ENCODE results near the gene MATN4. TPM values are rescaled to one million over a fixed set of nuclear protein-coding genes. Genes with fewer than 3 reads are reported as not detected.
A peak's percentile ranks its signal among the peaks of the same experiment; 100 is the strongest.

The MATN4 gene
- polyA plus RNA-seq, 1 donor from 2014 or later, result not detected

- TF ChIP-seq REST (IDR thresholded peaks at IDR 0.05; ENCODE audit: borderline replicate concordance) (no peak), SMC3 (conservative IDR thresholded peaks at IDR 0.05; ENCODE audit: poor library complexity) (no peak), EP300 (conservative IDR thresholded peaks at IDR 0.05; ENCODE audit: poor library complexity, severe bottlenecking) (no peak), RAD21 (conservative IDR thresholded peaks at IDR 0.05) (no peak), CTCF (IDR thresholded peaks at IDR 0.05; ENCODE audit: poor library complexity, severe bottlenecking) (no peak), EZH2 (IDR thresholded peaks at IDR 0.05; ENCODE audit: borderline replicate concordance, insufficient read depth, low read length, poor library complexity, severe bottlenecking) (no peak), MXI1 (conservative IDR thresholded peaks at IDR 0.05; ENCODE audit: poor library complexity, severe bottlenecking) (no peak), POLR2AphosphoS5 (IDR thresholded peaks at IDR 0.05) (no peak), TAF1 (IDR thresholded peaks at IDR 0.05; ENCODE audit: low read depth) (no peak)
- H3K79me2 ChIP-seq (replicated peaks; ENCODE audit: insufficient read depth, low read length), result no peaks in the 10 kb centered on the region
- no peaks in the 10 kb centered on the region for H3K9me2 ChIP-seq (ENCODE audit: insufficient read depth, low read length)
- no peak overlapping the region for H3K27ac ChIP-seq (ENCODE audit: low read length)
- no peaks in the 10 kb centered on the region for H3F3A ChIP-seq (ENCODE audit: insufficient read depth, low read length, poor library complexity, severe bottlenecking)
- no peak overlapping the region for H3K4me2 ChIP-seq (ENCODE audit: low read length)
- no peaks in the 10 kb centered on the region for H3K9me3 ChIP-seq (ENCODE audit: low read length)
- no peak overlapping the region for H3K9ac ChIP-seq (ENCODE audit: low read length)
- no peaks in the 10 kb centered on the region for H4K20me1 ChIP-seq (ENCODE audit: insufficient read depth)
- H3K27me3 ChIP-seq (ENCODE audit: insufficient read depth, low read depth, low read length), result no peaks in the 10 kb centered on the region
- H3K36me3 ChIP-seq (ENCODE audit: insufficient read depth, low read length), result no peaks in the 10 kb centered on the region
- no peak overlapping the region for H2AFZ ChIP-seq (ENCODE audit: low read depth, low read length)
- no peak overlapping the region for H3K4me3 ChIP-seq (ENCODE audit: low read length)
Measured at GRCh38 chr20:45307076-45307640, 941 bp downstream of the MATN4 start.

GRCh38 chr20:45306431-45306982 lies 1.6 kb downstream of the MATN4 start, which contains the start of gene RBPJL:
Gene RBPJL, plus strand, starts transcription at chr20:45306840. Its CDS starts 83 bp downstream, at chr20:45306923.
- no peaks in the 10 kb centered on the region for H3K9me3 ChIP-seq (ENCODE audit: low read length)
- H3F3A ChIP-seq (ENCODE audit: insufficient read depth, low read length, poor library complexity, severe bottlenecking), result no peaks in the 10 kb centered on the region
- H3K9me2 ChIP-seq (ENCODE audit: insufficient read depth, low read length), result no peaks in the 10 kb centered on the region
- no peaks in the 10 kb centered on the region for H4K20me1 ChIP-seq (ENCODE audit: insufficient read depth)
- TF ChIP-seq POLR2AphosphoS5 (IDR thresholded peaks at IDR 0.05) (no peak), EP300 (conservative IDR thresholded peaks at IDR 0.05; ENCODE audit: poor library complexity, severe bottlenecking) (no peak), CTCF (IDR thresholded peaks at IDR 0.05; ENCODE audit: poor library complexity, severe bottlenecking) (peak; percentile 31), SMC3 (conservative IDR thresholded peaks at IDR 0.05; ENCODE audit: poor library complexity) (no peak), MXI1 (conservative IDR thresholded peaks at IDR 0.05; ENCODE audit: poor library complexity, severe bottlenecking) (no peak), TAF1 (IDR thresholded peaks at IDR 0.05; ENCODE audit: low read depth) (no peak), REST (IDR thresholded peaks at IDR 0.05; ENCODE audit: borderline replicate concordance) (no peak)
- H3K79me2 ChIP-seq (replicated peaks; ENCODE audit: insufficient read depth, low read length), result no peaks in the 10 kb centered on the region
- H3K27me3 ChIP-seq (ENCODE audit: insufficient read depth, low read depth, low read length), result no peaks in the 10 kb centered on the region
- H3K27ac ChIP-seq (ENCODE audit: low read length), result no peak within 1 kb of the TSS
- no peak within 1 kb of the TSS for H3K9ac ChIP-seq (ENCODE audit: low read length)
- no peak within 1 kb of the TSS for H3K4me2 ChIP-seq (ENCODE audit: low read length)
- no peak within 1 kb of the TSS for H3K4me3 ChIP-seq (ENCODE audit: low read length)
- no peaks in the 10 kb centered on the region for H3K36me3 ChIP-seq (ENCODE audit: insufficient read depth, low read length)
- H2AFZ ChIP-seq (ENCODE audit: low read depth, low read length), result no peak within 1 kb of the TSS
